GM12801 (cell line): Measurements from ENCODE around the gene AGPAT3.

Experiments used
- TF ChIP-seq, protein P1 (sequence below): IDR thresholded peaks from one replicate; pipeline ENCODE4 v1.5.1; 2011; ENCODE audit warnings: control low read depth; ENCODE audit not compliant: insufficient read length; ENCODE audit errors: extremely low read depth

Gene AGPAT3

DNA sequence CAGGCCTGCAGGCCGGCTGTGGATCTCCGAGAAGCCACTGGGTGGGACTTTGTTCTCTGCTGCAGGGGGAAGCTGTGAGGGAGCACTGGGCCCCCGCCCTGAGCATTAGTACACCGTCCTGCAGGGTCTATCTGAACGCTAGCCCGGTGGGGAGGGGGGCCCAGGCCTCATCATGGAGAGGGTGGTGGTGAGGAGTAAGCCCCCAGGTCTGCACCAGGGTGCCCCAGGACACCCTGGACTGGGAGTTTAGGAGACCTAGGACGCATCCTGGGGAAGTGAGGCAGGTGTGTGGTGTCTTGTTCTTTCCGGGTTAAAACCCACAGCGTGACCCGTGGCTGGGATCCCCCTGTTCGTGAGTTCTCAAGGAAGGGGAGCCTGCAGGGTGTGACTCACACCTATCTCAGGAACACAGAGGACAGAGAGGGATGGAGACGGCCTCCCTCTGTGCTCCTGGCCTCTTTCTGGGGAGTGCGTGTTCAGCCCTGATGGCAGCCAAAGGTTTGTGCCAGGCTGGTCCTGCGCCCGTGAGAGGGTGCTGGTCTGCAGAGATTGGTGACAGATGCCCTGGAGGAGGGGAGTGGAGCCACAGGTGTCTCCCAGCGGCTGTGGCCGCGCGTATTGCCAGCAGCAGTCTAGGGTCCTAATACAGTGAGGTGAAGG is 44.8 kb downstream of the AGPAT3 start:
- TF ChIP-seq, protein P1, sequence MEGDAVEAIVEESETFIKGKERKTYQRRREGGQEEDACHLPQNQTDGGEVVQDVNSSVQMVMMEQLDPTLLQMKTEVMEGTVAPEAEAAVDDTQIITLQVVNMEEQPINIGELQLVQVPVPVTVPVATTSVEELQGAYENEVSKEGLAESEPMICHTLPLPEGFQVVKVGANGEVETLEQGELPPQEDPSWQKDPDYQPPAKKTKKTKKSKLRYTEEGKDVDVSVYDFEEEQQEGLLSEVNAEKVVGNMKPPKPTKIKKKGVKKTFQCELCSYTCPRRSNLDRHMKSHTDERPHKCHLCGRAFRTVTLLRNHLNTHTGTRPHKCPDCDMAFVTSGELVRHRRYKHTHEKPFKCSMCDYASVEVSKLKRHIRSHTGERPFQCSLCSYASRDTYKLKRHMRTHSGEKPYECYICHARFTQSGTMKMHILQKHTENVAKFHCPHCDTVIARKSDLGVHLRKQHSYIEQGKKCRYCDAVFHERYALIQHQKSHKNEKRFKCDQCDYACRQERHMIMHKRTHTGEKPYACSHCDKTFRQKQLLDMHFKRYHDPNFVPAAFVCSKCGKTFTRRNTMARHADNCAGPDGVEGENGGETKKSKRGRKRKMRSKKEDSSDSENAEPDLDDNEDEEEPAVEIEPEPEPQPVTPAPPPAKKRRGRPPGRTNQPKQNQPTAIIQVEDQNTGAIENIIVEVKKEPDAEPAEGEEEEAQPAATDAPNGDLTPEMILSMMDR = no peak

DNA sequence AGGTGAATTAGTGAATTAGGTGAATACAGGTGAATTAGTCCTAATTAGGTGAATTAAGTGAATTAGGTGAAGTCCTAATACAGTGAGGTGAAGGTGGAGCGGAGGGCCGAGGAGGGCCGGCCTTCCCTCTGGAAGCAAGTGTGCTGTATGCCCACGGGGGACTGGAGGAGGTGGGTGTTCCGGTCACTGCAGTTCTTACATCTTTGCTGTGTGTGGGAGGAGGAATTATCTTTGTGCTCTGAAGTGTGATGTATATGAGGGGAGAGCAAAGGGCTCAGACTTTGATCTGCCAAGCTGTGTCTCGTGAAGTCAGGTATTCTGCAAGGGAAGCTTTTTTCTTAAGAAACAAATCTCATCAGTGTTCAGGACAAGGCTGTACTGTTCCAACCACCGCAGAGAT is 45.4 kb downstream of the AGPAT3 start:
- TF ChIP-seq, protein P1 = no peak

DNA sequence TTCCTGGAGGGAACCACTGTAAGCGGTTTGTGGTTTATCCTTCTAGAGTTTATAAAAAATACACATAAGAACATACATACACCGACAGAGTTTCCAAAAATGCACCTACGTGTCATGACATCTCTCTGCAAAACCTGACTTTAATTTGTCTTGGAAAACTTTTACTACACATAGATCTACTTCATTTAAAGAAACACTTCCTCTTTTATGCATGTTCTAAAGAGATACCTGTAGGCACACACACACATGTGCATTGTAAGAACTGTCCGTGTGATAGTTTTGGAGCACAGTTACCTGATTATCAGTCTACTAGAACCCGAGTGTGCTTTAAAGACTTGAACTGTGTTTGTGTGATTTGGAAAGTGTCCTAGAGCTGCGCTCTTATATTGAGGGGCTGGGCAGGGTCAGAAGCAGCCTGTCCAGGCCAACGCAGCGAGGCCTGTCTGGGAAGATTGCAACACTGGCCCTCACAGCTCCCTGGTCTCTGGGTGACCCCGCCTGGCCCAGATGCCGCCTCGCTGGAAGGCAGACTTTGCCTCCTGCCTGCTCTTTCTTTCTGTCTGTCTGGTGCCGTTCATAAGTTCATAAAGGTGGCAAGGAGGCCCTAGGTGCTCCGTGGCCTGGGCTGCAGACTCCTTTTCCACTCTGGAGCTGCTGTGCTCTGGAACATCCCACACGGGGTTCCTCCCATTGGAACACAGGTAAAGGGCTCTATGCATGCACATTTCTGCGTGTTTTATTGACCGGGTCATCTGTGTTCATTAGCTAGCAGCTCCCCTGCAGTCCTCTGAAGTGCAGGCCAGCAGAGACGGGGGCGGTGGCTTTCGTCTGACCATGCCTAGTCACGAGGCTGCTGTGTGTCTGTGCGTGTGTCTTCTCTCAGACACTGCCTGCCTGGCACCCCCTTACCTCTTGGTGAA is 46.3 kb downstream of the AGPAT3 start:
- TF ChIP-seq, protein P1 = no peak

DNA sequence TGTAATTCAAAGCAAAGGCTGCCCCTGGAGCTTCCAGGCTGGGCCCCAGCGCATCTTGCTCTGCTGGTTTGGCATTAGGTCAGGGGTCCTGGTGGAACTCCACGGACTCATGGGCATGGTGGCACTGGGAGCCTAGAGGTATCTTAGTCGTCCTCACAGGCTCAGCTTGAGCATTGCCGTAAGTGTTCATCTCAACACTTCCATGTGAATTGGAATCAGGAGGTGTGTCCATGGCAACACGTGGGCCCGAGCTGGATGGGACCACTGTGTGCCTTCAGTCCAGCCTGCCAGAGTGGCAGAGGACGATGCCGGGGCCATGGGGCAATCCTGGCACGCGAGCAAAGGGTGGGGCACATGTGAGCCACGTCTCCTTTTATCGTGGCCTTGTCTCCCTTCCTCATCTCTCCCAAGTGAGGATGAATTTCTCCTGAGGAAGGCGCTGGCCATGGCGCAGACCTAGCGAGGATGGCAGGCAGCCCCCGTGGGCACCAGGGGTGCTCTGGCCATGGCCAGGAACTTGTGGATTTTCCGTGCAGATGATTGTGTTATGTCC is 47.0 kb downstream of the AGPAT3 start:
- TF ChIP-seq, protein P1 = no peak

DNA sequence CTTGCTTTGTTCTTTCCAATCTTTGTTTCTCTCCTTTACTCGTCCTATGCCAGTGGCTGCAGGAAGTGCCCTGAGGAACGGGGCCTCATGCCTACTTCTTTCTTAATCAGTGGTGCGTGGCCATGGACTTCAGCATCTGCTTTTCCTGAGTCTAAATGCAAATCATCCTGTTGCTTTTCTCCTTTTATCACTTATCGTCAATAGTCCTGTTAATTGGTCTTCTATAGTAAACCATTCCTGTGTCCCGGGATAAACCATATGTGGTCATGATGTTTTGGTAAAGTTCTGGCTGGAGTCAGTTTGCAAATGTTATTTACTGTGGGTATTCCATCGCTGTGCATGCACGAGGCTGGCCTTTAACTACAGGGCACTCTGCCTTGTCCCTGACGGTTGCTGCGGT is 47.5 kb downstream of the AGPAT3 start:
- TF ChIP-seq, protein P1 = no peak

DNA sequence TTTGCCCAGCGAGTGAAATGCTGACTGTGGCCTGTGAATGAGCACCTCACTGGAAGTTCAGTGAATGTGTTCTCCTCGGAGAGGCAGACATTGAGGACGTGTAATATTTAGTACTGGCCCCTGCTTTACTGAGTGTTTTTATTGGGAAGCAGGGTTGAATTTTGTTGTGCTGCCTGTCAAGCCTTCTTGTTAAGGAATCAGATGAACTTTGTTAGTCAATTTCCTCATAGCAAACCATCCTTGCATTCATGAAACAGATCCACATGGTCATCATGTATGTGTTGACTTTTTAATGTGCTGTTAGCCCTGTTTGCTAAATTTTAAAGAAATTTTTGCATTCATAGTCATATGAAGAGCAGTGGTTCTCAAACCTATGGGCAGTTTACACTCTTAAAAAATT is 47.9 kb downstream of the AGPAT3 start:
- TF ChIP-seq, protein P1 = no peak

DNA sequence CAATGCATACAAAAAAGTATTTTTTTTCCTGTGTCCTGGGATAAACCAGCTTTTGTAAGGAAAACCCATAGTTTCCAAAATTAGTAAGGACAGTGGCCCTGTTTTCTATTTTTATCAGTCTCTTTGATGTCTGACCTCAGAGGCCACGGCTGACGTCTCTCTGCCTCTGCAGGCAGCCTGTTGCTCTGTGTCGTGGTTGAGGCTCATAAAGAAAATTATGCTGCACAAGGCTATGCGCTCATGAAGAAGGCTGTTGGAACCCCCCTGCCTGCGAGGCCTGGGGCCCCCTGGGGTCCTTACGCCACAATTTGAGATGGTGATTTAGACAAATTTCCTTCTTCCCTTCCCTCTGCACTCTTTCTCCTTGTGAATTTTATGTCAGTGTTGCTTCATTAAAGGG is 48.9 kb downstream of the AGPAT3 start:
- TF ChIP-seq, protein P1 = no peak
